GM21737 (cell line): ENCODE results near the gene ITPK1.

ENCODE experiments used
- ATAC-seq: cut with Tn5 transposase; IDR thresholded peaks from one replicate; pipeline ENCODE4 v1.9.1; 2021; ENCODE audit warnings: mild to moderate bottlenecking, moderate library complexity; ENCODE audit not compliant: unreplicated experiment

ITPK1 gene

DNA sequence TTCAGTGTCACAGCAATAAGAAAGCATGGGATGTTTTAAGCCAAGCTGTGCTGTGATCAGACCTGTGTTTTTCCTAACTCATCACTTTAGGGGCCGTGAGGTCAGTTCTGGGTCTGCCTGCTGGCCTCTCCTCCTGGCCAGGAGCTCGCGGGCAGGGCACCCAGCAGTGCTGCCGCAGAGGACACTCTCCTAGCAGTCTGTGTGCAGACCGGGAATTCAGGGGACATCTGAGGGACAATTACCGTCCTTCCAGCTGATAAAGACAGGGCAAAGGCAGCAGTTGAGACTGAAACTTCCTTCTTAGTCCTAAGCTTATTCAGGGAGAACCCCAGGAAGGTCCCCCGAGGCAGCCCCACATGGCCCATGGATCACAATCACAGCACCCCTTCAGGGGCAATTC lies 103.2 kb downstream of the ITPK1 start:
- ATAC-seq: no peak

DNA sequence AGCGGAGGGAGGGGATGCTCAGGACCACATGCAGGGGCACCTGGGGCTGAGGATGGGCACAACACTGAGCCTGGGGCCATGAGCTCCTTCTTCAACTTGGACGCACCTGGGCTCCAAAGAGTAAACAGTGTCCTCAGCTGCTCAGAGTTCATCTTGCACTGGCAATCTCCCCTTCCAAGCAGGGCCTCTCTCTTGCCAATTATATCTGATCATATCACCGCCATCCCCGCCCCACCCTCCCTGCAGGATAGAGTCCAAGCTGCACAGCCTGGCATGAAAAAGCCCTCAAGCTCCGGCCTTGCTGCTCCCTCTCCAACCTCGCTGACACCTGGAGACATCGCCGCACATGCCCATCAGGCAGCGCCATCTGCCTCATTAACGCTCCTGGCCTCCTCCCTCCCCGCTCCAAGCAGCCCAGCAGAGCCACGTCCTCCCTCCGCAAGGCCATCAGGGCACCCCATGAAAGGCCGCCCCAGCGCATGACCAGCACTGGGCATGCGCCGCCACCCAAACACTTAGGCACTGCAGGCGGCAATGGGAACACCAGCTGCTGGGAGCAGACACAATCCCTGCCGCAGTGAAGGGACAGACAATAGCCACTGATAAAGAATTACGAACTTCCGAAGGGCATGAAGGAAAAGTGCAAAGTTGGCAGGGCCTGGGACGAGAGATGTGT lies 103.9 kb downstream of the ITPK1 start:
- ATAC-seq: no peak

DNA sequence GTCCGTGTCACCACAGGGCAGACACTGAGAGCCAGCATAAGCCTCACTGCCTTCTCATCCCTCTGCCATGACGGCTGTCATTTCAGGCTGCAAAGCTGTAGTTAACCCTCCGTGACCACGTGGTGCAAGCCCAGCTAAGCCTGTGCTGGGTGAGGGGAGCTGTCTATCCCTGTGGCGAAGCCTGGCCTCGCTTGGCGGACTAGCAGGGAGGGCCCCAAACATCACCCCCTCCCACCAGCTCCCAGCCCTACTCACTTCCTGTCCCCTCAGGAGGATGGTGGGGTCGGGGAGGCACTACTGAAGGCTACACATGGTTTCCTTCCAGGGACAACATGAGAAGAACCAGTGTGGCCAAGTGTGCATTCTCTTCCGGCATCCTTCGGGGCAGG lies 104.6 kb downstream of the ITPK1 start:
- no peak for ATAC-seq

DNA sequence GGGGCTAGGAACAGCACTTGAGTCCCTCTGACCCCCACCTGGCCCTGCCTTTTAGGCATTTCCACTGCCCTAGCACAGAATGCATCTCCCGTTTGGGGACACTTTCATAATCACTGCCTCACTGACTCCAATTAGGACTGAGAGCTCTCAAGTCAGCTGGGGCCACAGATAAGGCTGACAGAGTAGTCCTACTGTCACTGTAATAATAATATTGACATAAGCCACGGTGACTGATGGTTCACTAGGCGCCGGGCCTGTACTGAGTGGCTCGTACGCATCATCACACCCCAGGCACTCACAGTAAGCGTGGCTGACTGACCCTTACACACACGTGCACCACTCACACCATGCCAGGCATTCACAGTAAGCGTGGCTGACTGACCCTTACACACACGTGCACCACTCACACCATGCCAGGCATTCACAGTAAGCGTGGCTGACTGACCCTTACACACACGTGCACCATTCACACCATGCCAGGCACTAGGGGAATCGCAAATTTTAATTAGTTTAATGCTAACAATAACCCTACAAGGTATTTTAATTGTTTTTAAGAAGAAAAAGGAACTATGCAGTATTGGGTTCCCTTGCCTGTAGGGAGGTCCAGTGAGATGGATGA lies 105.1 kb downstream of the ITPK1 start:
- ATAC-seq: no peak

DNA sequence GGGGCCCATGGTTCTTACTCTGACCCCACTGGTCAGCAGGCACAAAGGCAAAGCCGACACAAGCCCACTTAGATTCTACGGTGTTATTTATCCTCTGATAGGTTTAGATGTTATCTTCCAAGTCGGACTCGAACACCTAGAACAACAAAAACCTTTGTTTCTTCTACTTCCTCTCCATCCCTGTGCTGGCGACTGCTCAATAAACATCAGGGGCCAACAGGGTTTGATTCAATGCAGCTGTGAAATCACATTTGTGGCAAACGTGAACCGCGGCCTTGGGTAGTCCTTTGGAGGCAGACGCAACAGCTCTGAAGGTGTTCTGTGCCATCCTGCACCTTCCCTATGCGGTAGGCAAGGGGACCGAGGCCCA lies 105.6 kb downstream of the ITPK1 start:
- no peak for ATAC-seq

DNA sequence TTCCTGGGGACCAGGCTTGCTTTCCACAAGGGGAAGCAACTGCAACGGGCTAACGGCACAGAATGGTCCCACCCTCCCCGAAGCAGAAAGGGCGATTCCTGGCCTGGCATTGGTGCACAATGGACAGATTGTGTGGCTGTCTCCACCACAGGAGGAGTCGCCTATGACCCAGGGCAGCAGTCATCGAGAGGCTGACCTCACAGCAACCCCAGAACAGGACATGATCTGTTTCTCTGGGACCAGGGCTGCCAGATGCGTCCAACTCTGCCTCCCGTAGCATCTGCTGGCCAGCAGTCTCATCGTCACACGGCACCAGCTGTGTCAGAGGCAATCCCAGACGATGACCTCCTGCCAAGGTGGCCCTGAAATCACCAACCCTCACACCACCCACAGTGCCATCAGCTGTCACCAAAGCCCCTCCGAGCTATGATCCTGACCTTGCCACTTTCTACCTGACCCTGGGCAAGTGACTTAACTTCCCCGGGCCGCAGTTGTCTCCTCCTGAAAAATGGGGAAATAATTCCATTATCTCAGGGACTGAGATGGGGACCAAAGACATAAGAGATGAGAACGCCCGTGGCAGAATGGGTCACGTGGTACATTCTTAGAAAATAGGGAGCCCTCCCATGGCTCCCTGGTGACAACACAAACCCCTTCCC lies 106.1 kb downstream of the ITPK1 start:
- ATAC-seq: no peak

DNA sequence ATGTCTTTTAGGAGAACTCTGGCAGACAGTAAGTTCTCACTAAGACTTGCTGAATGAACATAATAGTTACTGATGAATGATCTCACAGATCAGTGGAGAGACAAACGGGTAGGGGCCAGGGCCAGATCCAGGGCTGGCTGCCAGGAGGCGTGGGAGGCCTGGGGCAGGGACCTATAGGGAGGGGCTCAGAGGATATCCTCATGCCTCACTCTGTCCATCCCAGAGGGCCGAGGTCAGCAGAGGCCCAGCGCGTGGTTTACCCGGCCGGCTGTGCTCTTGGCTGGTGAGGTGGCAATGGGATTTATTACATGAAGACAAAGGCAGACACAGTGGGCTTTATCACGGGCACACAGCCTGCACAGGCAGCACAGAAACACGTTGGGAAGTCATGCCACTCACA lies 107.3 kb downstream of the ITPK1 start:
- no peak for ATAC-seq

DNA sequence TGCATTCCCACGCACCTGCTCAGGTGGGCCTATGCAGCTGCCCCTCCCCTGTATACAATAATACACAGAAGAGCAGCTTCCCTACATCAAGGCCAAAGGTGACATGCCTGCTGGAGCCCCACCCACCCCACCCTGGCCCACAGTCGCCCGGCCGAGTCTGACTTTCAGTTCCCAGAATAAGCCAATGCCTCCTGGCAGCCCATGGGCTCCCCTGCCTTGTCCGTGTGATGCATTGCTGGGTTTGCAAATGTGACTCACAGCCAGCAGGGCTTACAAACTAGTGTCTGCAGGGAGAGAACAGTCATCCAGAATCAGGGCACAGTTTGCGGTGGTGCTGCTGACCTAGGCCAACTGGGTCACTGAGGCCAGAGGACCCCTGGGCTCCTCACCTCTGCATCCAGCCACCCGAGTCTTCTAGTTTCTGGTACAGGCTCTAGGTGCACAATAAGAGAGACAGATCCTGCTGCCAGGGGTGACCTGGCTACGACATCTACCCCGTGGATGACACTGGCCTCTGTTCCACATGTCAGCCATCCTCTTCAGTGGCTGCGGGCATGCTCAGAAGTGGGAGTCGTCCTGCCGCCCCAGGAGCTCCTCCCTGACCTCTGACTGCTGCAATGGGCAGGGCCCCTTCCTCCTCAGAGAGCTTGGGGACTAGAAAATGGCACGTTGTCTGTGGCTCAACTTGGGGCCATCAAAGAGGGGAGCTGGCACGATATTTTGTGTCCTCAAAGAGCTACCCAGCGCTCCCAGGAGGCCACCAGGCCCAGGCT lies 108.3 kb downstream of the ITPK1 start:
- ATAC-seq: peak; percentile 46

DNA sequence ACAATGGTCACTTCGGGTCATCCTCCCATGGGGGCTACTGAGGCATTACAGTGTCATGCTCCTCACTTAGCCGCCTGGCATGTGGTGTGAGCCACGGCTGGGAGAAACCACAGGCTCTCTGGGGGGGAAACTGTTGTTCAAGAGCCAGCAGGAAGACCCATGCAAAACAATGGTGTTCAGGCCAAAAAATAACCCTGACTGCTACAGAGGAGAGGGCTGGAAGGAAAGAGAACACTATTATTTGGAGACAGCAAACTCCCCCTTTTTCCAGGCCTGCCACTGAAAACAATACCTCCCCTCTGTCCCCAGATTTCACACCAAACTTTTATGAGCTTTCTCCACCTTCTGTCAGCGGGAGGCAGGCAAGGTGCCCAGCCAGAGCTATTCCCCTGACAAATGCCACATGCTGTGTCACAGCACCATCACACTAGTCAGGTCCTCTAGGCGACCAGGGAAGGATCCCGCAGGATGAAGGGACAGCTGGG lies 109.1 kb downstream of the ITPK1 start:
- ATAC-seq: no peak

DNA sequence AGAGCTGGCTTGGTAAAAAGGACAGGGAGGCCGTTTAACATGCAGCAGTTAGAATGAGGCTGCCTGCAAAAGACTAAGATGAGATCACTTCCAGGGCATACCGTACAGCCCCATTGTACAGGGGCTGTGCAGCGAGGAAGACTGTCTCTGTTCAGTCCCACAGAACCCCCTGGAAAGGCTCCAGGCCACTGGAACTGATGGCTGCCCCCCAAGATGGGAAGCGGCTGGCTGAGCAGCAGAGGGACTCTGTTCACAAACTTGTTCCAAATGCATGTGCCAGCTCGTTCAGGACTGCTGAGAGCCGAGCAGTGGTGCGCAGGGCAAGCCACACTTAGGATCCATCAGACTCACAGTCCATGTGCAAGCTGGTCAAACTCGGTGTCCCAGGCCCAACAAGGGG lies 109.9 kb downstream of the ITPK1 start:
- no peak for ATAC-seq

DNA sequence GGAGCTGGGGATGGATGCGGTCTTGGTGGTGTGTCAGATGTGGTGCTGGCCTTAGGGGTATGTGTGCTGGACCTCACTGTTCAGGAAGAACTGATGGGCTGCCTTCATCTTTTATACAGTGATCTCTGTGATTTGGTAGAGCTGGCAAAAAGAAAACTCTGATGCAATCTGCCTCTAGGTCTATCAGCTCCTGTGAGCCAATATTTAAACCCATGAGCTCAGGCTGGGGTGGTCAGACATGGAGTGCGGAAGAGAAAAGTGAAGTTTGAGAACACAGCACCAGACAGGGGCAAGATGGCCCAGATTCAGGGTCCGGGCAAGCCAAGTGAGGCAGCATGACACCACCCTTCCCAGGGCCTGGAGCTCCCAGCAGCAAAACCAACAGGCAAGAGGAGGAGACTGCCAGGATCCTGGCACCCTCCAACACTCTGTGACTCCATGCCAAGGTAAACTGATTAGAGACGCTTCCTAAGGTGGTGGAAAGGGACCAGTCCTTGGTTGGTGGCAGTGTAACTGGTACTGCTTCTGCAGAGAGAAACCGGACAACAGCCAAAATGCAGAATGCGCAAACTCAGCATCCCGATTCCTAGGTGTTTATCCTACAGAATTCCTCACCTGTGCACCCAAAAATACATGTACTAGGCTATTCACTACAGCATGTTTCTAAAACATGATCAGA lies 110.5 kb downstream of the ITPK1 start:
- no peak for ATAC-seq

DNA sequence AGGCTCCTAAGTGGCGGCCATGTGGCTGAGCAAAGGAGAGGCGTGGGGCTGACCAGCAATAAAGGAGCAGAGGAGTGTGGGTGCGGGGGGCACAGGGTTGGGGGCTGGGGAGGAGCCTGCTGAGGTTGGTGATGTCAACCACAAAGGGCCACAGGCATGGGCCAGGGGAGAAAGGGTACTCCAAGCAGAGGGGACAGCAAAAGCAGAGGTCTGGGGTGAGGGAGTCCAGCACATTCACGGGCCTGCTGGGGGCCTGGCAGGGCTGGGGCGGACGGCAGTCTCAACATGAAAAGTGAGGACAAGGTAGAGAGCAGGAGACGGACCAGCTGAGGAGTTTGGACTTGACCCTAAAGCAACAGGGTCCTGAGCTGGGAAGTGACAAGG lies 111.0 kb downstream of the ITPK1 start:
- ATAC-seq: no peak

DNA sequence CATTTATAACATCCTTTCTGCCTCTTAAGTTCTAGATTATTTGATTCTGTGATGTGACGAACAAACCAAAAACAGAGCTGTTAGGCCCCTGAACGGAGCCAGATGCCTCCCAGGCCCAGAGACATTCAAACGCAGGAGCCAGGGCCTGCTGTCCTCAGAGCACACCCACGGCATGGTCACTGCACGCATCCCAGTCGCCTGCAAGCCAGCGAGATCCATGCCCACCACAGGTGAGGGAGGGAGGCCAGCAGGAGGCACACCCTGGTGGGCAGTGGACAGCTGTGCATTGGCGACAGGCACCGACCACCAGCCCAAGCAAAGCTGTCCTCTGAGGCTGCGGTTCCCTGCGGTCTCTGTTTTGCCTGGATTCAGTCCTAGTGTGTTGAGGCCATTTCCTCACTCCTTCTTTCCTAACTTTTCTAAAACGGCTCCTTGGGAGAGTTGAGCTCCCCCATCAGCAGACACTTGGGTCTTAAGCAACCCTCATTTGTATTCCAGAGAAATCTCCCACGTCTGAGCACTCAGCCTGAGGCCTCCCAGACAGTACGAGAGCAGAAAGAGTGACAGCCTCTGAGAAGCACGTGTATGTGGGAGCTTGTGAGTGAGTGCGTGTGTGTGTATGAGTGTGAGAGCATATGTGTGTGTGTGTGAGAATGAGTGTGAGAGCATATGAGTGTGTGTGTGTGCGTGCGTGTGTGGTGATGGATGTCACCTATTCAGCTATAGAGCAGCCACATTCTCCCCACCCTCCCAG lies 111.6 kb downstream of the ITPK1 start:
- no peak for ATAC-seq

DNA sequence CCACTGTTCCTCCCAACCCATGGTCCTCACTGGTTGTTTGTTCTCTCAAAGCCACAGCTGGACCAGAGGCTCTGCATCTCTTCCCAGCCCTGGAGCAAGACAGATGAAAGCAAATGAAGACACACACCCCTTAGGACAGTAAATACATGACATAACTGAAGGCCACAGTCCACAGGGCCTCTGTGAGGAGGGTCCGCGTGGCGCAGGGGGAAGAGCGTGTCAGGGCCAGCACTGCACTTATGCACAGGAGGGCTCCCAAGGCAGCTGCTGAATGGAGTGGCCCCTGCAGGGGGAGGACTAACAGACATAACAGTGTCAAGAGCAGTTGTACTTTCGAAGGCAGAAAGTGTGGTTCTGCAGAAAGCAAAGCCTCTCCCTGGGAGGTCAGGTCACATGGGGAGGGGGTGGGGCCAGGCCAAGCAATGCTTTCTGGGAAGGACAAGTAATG lies 112.8 kb downstream of the ITPK1 start:
- no peak for ATAC-seq

DNA sequence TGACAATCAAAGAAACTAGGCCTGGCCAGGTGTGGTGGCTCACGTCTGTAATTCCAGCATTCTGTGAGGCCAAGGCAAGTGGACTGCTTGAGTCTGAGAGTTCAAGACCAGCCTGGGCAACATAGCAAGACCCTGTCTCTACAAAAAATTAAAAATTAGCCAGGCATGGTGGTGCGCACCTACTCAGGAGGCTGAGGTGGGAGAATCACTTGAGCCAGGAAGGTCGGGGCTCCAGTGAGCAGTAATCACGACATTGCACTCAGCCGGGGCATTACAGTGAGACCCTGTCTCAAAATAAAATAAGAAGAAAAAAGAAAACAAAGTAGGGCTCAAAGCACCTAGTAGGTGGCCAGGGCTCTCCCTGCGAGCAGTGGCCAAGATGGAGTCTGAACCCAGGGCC lies 113.7 kb downstream of the ITPK1 start:
- no peak for ATAC-seq

DNA sequence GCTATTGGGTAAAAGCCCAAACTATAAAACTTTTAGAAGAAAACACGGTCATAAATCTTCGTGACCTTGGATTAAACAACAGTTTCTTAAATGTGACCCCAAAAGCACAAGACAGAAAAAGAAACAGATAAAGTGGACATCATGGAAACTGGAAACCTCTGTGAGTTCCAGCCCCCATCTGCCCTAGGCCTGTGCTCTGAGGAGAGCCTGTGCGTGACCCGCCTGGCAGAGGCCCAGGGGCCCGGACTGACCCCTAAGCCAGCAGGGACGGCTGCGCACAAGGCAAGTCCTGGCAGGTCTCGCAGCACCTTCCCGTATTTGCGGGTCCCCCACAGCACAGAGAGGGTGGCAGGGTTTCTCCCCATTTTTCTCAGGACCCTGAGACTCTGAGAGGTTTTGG lies 116.8 kb downstream of the ITPK1 start:
- no peak for ATAC-seq

DNA sequence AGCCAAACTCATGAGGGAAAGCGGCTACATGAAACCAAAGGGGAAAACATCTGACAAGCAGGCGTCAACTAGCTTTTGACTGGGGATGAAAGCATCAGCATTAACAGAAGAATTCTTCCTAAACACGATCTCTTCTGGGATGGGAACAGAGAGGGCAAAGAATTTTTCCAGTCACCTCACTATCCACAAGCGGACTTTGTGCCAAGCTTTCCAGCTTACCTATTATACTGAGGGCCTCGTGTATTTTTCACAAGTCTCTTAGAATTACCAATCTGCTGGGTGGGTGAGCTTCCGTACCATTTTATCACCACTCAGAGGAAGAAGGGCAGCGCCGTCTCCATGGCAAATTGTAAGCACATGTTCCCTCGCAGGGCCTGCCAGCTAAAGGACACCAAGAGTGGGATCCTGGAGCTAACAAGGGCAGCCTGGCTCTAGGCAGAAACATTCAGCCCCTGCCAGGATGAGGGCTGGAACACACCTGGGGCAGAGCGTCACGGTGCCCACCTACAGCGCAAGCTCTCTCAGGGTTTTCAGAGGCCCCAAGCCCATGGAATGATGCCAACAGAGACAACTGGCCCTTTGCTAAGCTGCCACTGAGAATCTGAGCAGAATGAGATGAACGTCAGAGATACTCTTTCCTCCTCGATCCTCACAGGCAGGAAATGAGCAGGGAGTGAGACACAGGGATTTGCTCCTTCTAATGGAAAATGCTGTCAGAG lies 118.2 kb downstream of the ITPK1 start:
- no peak for ATAC-seq

DNA sequence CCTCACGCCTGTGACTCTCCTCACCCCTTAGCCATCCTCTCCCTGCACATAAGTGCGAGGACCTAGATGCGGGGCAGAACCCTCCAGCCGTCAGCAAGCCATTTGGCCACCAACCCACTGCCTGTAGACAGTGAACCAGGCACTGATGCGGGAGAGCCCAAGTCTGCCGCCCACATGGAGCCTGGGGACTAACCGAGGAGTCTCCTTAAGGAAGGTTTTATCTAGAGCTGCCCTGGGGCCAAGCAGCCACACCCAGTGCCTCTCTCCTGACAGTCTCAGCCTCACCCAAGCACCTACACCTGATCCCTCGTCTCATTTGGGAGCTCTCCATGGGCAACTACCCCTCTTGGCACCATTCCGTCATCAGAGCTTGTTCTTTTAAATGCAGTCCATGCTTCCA lies 120.1 kb downstream of the ITPK1 start:
- ATAC-seq: no peak

DNA sequence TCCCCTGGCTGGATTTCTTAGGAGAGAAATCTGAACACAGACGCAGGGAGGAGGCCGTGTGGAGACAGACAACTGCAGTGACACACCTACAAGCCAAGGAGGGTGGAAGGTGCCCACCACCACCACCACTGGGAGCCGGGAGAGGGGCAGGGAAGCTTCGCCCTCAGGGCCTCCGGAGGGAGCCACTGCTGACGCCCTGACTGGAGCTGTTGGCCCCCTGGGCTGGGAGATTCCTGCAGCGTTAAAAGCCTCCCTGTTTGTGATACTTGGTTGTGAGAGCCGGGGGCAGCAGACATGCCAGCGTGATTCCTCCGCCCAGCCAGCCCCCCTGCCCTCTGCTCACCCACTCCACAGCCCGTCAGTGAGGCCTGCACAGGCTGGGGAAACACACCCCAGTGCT lies 120.8 kb downstream of the ITPK1 start:
- no peak for ATAC-seq
